PC-9 (cell line): Measurements from ENCODE around the gene SRGAP1.

Experiments
- CTCF ChIP-seq: fragments of 200-600 bp; sonication (generic); conservative IDR thresholded peaks from 2 replicates; pipeline ENCODE4 v1.6.1; 2017; ENCODE audit warnings: mixed run types, antibody characterized with exemption, mild to moderate bottlenecking, moderate library complexity
- EZH2 ChIP-seq: fragments of 200-600 bp; sonication (generic); IDR thresholded peaks from 2 replicates; pipeline ENCODE4 v1.8.0; 2017; ENCODE audit warnings: antibody characterized with exemption, low read depth

- TF ChIP-seq CTCF (no peak), EZH2 (no peak)
These were observed 325.5 kb downstream of the SRGAP1 start for GRCh38 chr12:64170024-64170423.
